Activated T-cell treated with anti-CD3 and anti-CD28 coated beads for 48 hours (primary cell): ENCODE results near the gene CRACDL.

Source experiments
- DNase-seq: peaks from one replicate; pipeline ENCODE4 v3.0.0-alpha.2; 2020; ENCODE audit warnings: low read depth

CRACDL gene

GRCh38 chr2:98935777-98936352, at the start of gene CRACDL:
CRACDL (minus strand) TSS chr2:98936225; CDS start chr2:98846800, 89,425 bp downstream.
- peak; percentile 18 for DNase-seq

GRCh38 chr2:98975611-98976010, 39.6 kb upstream of the CRACDL start:
- DNase-seq = no peak

GRCh38 chr2:98972582-98973167, 36.6 kb upstream of the CRACDL start:
- DNase-seq = no peak

GRCh38 chr2:98959810-98960507, 23.9 kb upstream of the CRACDL start:
- DNase-seq = no peak

- DNase-seq = no peak
Observed at GRCh38 chr2:98952966-98953365, 16.9 kb upstream of the CRACDL start.

- no peak for DNase-seq
Observed at GRCh38 chr2:98948956-98949739, 13.1 kb upstream of the CRACDL start.

GRCh38 chr2:98947554-98947953, 11.5 kb upstream of the CRACDL start:
- no peak for DNase-seq

- no peak for DNase-seq
Observed at GRCh38 chr2:98946855-98947254, 10.8 kb upstream of the CRACDL start.

- DNase-seq = no peak
Observed at GRCh38 chr2:98944775-98945174, 8.8 kb upstream of the CRACDL start.

- DNase-seq = no peak
Observed at GRCh38 chr2:98940102-98940501, 4.1 kb upstream of the CRACDL start.

- DNase-seq = no peak
Observed at GRCh38 chr2:98937906-98938305, 1.9 kb upstream of the CRACDL start.

GRCh38 chr2:98936353-98937351, 627 bp upstream of the CRACDL start:
- DNase-seq = peak; percentile 9

- DNase-seq = no peak
Observed at GRCh38 chr2:98935111-98935770, 784 bp downstream of the CRACDL start.

- DNase-seq = no peak
Observed at GRCh38 chr2:98932778-98933343, 3.2 kb downstream of the CRACDL start.

- no peak for DNase-seq
Observed at GRCh38 chr2:98932164-98932563, 3.9 kb downstream of the CRACDL start.

GRCh38 chr2:98931596-98931995, 4.4 kb downstream of the CRACDL start:
- no peak for DNase-seq

GRCh38 chr2:98929920-98930319, 6.1 kb downstream of the CRACDL start:
- no peak for DNase-seq

- DNase-seq = no peak
Observed at GRCh38 chr2:98928242-98928641, 7.8 kb downstream of the CRACDL start.

- no peak for DNase-seq
Observed at GRCh38 chr2:98927027-98927426, 9.0 kb downstream of the CRACDL start.

GRCh38 chr2:98926601-98927000, 9.4 kb downstream of the CRACDL start:
- DNase-seq = no peak

- no peak for DNase-seq
Observed at GRCh38 chr2:98924910-98925309, 11.1 kb downstream of the CRACDL start.
